GM18511 (cell line): ENCODE measurements around the gene PRKAB1.

Experiments
- ATAC-seq: cut with Tn5 transposase; IDR thresholded peaks from one replicate; pipeline ENCODE4 v1.9.1; 2021; ENCODE audit warnings: mild to moderate bottlenecking, moderate library complexity; ENCODE audit not compliant: unreplicated experiment

Gene PRKAB1

GRCh38 chr12:119660076-119660475 lies 7.9 kb upstream of the PRKAB1 start:
- no peak for ATAC-seq

GRCh38 chr12:119661882-119662281 lies 6.1 kb upstream of the PRKAB1 start:
- no peak for ATAC-seq

GRCh38 chr12:119664642-119665041 lies 3.3 kb upstream of the PRKAB1 start:
- no peak for ATAC-seq

- ATAC-seq, result no peak
These were observed 2.6 kb upstream of the PRKAB1 start for GRCh38 chr12:119665164-119665929.

- no peak for ATAC-seq
These were observed 1.6 kb upstream of the PRKAB1 start for GRCh38 chr12:119666226-119666795.

- peak; percentile 17 for ATAC-seq
These were observed 895 bp upstream of the PRKAB1 start for GRCh38 chr12:119666900-119667576.

GRCh38 chr12:119668324-119668841 lies 450 bp downstream of the PRKAB1 start:
- ATAC-seq, result no peak

GRCh38 chr12:119669744-119670472 lies 2.0 kb downstream of the PRKAB1 start:
- no peak for ATAC-seq

GRCh38 chr12:119671070-119671469 lies 3.1 kb downstream of the PRKAB1 start:
- ATAC-seq, result no peak

GRCh38 chr12:119672194-119672593 lies 4.3 kb downstream of the PRKAB1 start:
- ATAC-seq, result no peak

GRCh38 chr12:119673634-119674033 lies 5.7 kb downstream of the PRKAB1 start:
- ATAC-seq, result no peak

- no peak for ATAC-seq
These were observed 6.6 kb downstream of the PRKAB1 start for GRCh38 chr12:119674560-119674959.

GRCh38 chr12:119676022-119676421 lies 8.1 kb downstream of the PRKAB1 start:
- no peak for ATAC-seq

- no peak for ATAC-seq
These were observed 8.6 kb downstream of the PRKAB1 start for GRCh38 chr12:119676573-119676972.

GRCh38 chr12:119678459-119678858 lies 10.5 kb downstream of the PRKAB1 start:
- ATAC-seq, result no peak

GRCh38 chr12:119679081-119679480 lies 11.1 kb downstream of the PRKAB1 start:
- no peak for ATAC-seq

GRCh38 chr12:119679490-119679889 lies 11.6 kb downstream of the PRKAB1 start:
- no peak for ATAC-seq

- ATAC-seq, result no peak
These were observed 13.2 kb downstream of the PRKAB1 start for GRCh38 chr12:119681111-119681510.

- peak; percentile 80 for ATAC-seq
These were observed 14.1 kb downstream of the PRKAB1 start for GRCh38 chr12:119681728-119682638.

GRCh38 chr12:119682639-119683252 lies 14.8 kb downstream of the PRKAB1 start:
- peak; percentile 53 for ATAC-seq
